HepG2 (cell line): ENCODE data around the gene ZC3H12A. TPM values are rescaled to one million over a fixed set of nuclear protein-coding genes. Genes with fewer than 3 reads are reported as not detected.

Source experiments
- ATAC-seq: fragments of 200-7000 bp; cut with Tn5 transposase; 3 replicates; pipeline ENCODE4 v1.9.1; 2020; ENCODE audit warnings: mild to moderate bottlenecking, moderate library complexity
- BruUV-seq: library from RNA; stranded (reverse); fragments of 400-500 nt; replicated peaks from 2 replicates; lab custom pipeline; 2021; lab: Mats Ljungman, UMichigan
- CTCF ChIA-PET: fragments of 300-600 bp; formaldehyde crosslinking; extraction: SDS; loops from one replicate; lab custom pipeline; 2021; ENCODE audit warnings: low total read pairs, inconsistent platforms, low intra/inter-chr PET ratio; lab: Yijun Ruan, JAX
- POLR2A ChIA-PET: fragments of 350-600 bp; sonication (Branson Sonifier 250); formaldehyde crosslinking; loops from one replicate; lab custom pipeline; 2020; ENCODE audit warnings: antibody characterized with exemption, inconsistent platforms; lab: Yijun Ruan, JAX
- DNase-seq: peaks from one replicate; pipeline ENCODE4 v3.0.0-alpha.2; 2015; ENCODE audit warnings: low spot score
- FAIRE-seq: peaks from 3 replicates; lab custom pipeline; 2011; peaks lifted over from hg19 to GRCh38; lab: Jason Lieb, UNC
- H2AFZ ChIP-seq: one replicate; pipeline ENCODE4 v1.6.1; 2011; ENCODE audit warnings: low read length, inconsistent platforms
- H3K27ac ChIP-seq: fragments of 300-600 bp; 3 replicates; pipeline ENCODE4 v1.8.0; 2011; ENCODE audit warnings: mixed run types, mild to moderate bottlenecking, mixed read lengths, low read length, inconsistent platforms; ENCODE audit not compliant: insufficient read depth; ENCODE audit errors: extremely low read length
- H3K27me3 ChIP-seq, 2 experiments: fragments of 200-600 bp in 1 of 2; 2 replicates in 1 of 2; 3 replicates in 1 of 2; pipeline versions ENCODE4 v1.6.0 to v1.8.0; 2011; ENCODE audit warnings: low read length in 2 of 2, mild to moderate bottlenecking in 2 of 2, moderate library complexity in 2 of 2, inconsistent platforms in 1 of 2; ENCODE audit not compliant: insufficient read depth in 2 of 2, control insufficient read depth in 1 of 2
- H3K36me3 ChIP-seq, 2 experiments: fragments of 200-600 bp in 1 of 2; replicated peaks in 1 of 2; 2 replicates in 1 of 2; 3 replicates in 1 of 2; pipeline versions ENCODE4 v1.5.1 to v1.8.0; 2011; ENCODE audit warnings: low read length in 2 of 2, inconsistent platforms in 1 of 2; ENCODE audit not compliant: insufficient read depth in 2 of 2, control insufficient read depth in 1 of 2
- H3K4me1 ChIP-seq: 2 replicates; pipeline ENCODE4 v1.5.1; 2012; ENCODE audit warnings: low read length, inconsistent platforms; ENCODE audit not compliant: insufficient read depth
- H3K4me2 ChIP-seq: 2 replicates; pipeline ENCODE4 v1.6.0; 2011; ENCODE audit warnings: low read depth, low read length, inconsistent platforms
- H3K4me3 ChIP-seq, 3 experiments: fragments of 200-600 bp in 1 of 3; sonication (generic), shearing (Covaris generic) in 1 of 3; replicated peaks in 1 of 3; 2 replicates each; pipeline ENCODE4 v1.5.1; 2011 to 2016; ENCODE audit warnings: low read length in 3 of 3, inconsistent platforms in 2 of 3, low read depth in 2 of 3, mild to moderate bottlenecking in 2 of 3, control low read depth in 1 of 3, mixed read lengths in 1 of 3; ENCODE audit not compliant: insufficient read depth in 1 of 3
- H3K79me2 ChIP-seq: one replicate; pipeline ENCODE4 v1.6.1; 2011; ENCODE audit warnings: low read length, inconsistent platforms; ENCODE audit not compliant: insufficient read depth
- H3K9ac ChIP-seq: 2 replicates; pipeline ENCODE4 v1.6.0; 2011; ENCODE audit warnings: mild to moderate bottlenecking, low read depth, low read length, inconsistent platforms; ENCODE audit not compliant: insufficient read depth
- H3K9me3 ChIP-seq: 2 replicates; pipeline ENCODE4 v1.5.1; 2012; ENCODE audit warnings: mild to moderate bottlenecking, low read length
- H4K20me1 ChIP-seq: 2 replicates; pipeline ENCODE4 v1.6.0; 2011; ENCODE audit warnings: inconsistent platforms, mild to moderate bottlenecking, low read length, moderate library complexity; ENCODE audit not compliant: insufficient read depth
- DR1 ChIP-seq: sonication (generic); formaldehyde crosslinking; IDR thresholded peaks from 2 replicates; pipeline ENCODE4 v1.8.0; 2021; ENCODE audit warnings: mild to moderate bottlenecking, missing genetic modification reagents, inconsistent platforms
- FOXP4 ChIP-seq: sonication (generic); formaldehyde crosslinking; IDR thresholded peaks from 2 replicates; pipeline ENCODE4 v1.4.0; 2020; ENCODE audit warnings: missing genetic modification reagents
- IKZF4 ChIP-seq: sonication (generic); formaldehyde crosslinking; IDR thresholded peaks from 2 replicates; pipeline ENCODE4 v1.5.1; 2020; ENCODE audit warnings: borderline replicate concordance, mild to moderate bottlenecking, low read depth, missing genetic modification reagents; ENCODE audit errors: not compliant biosample characterization
- RFX3 ChIP-seq: IDR thresholded peaks from 2 replicates; pipeline ENCODE4 v1.6.1; 2016; ENCODE audit warnings: missing biosample characterization, missing genetic modification reagents
- RFX5 ChIP-seq: IDR thresholded peaks from 2 replicates; pipeline ENCODE4 v1.6.1; 2011; ENCODE audit warnings: low read depth, low read length, improper control_type of control experiment
- SOX13 ChIP-seq, 3 experiments: fragments of 450-650 bp in 1 of 3; sonication (generic) in 1 of 3; formaldehyde crosslinking in 1 of 3; IDR thresholded peaks in 2 of 3; conservative IDR thresholded peaks in 1 of 3; 2 replicates each; pipeline versions ENCODE4 v1.5.0 to v1.6.1; 2016 to 2020; ENCODE audit warnings: antibody characterized with exemption in 1 of 3, mild to moderate bottlenecking in 1 of 3, missing compliant biosample characterization in 1 of 3, missing genetic modification reagents in 1 of 3, moderate library complexity in 1 of 3
- TBL1XR1 ChIP-seq: fragments of 150-350 bp; IDR thresholded peaks from 2 replicates; pipeline ENCODE4 v1.6.1; 2014; ENCODE audit warnings: borderline replicate concordance, low read length; ENCODE audit not compliant: partially characterized antibody
- TCF12 ChIP-seq, 2 experiments: fragments of 450-650 bp in 1 of 2; sonication (generic) in 1 of 2; formaldehyde crosslinking in 1 of 2; IDR thresholded peaks; 2 replicates each; pipeline versions ENCODE4 v1.6.1 to v1.8.0; 2017 to 2022; ENCODE audit warnings: antibody characterized with exemption in 1 of 2, mild to moderate bottlenecking in 1 of 2, missing genetic modification reagents in 1 of 2, moderate library complexity in 1 of 2
- ZFP41 ChIP-seq: sonication (generic); formaldehyde crosslinking; IDR thresholded peaks from 2 replicates; pipeline ENCODE4 v1.4.0; 2020; ENCODE audit warnings: mild to moderate bottlenecking, missing genetic modification reagents, borderline replicate concordance
- ZNF343 ChIP-seq: sonication (generic); formaldehyde crosslinking; IDR thresholded peaks from 2 replicates; pipeline ENCODE4 v1.4.0; 2020; ENCODE audit warnings: mild to moderate bottlenecking, missing genetic modification reagents
- ZNF407 ChIP-seq: sonication (generic); formaldehyde crosslinking; IDR thresholded peaks from one replicate; pipeline ENCODE4 v1.5.1; 2020; ENCODE audit warnings: mild to moderate bottlenecking, missing genetic modification reagents; ENCODE audit errors: not compliant biosample characterization
- ZNF709 ChIP-seq: sonication (generic); formaldehyde crosslinking; IDR thresholded peaks from 2 replicates; pipeline ENCODE4 v1.5.0; 2020; ENCODE audit warnings: mild to moderate bottlenecking, missing genetic modification reagents
- WGBS: methylation state at CpG from one replicate; pipeline ENCODE4 v1.1.6; 2017; ENCODE audit warnings: low lambda C conversion rate; 5-methylcytosine and 5-hydroxymethylcytosine counted together
- in situ Hi-C: cut with HindIII; loops from 2 replicates; pipeline ENCODE4 v1.10.0; 2017; ENCODE audit warnings: low pct_unique_long_range_greater_than_20kb; ENCODE audit not compliant: extremely low pct_ligation_motif_present
- intact Hi-C: fragments of 100-400 bp; cut with micrococcal nuclease; formaldehyde crosslinking; loops from one replicate; pipeline ENCODE4 v1.10.0; 2022; ENCODE audit not compliant: unreplicated experiment
- polyA plus RNA-seq, 8 experiments: library from polyadenylated mRNA; depleted of rRNA in 3 of 8; stranded (reverse) in 7 of 8; unstranded in 1 of 8; fragments of >200 nt; fragmentation: Illumina TruSeq in 4 of 8; extraction: Trizol in 4 of 8; gene quantifications; 2 replicates each; pipeline versions ENCODE4 v1.2.1 to v1.2.3, GENCODE V29; 2011 to 2016; ENCODE audit warnings: low read depth in 4 of 8, missing spikeins in 1 of 8, mixed read lengths in 1 of 8; ENCODE audit not compliant: insufficient read depth in 1 of 8
- total RNA-seq, 5 experiments: library from RNA; depleted of rRNA; stranded (reverse); fragments of >200 nt; fragmentation: Illumina TruSeq; extraction: Trizol; gene quantifications; 2 replicates each; pipeline ENCODE4 v1.2.3, GENCODE V29; 2016; ENCODE audit warnings: low read depth in 1 of 5
- TF ChIP-seq, protein P1 (sequence below): sonication (generic); formaldehyde crosslinking; IDR thresholded peaks from 2 replicates; pipeline ENCODE4 v1.5.0; 2020; ENCODE audit warnings: missing genetic modification reagents, mild to moderate bottlenecking, borderline replicate concordance

Gene ZC3H12A
- total and polyA plus RNA-seq, 2 of the 13 experiments (the other 11 are each of a cell fraction or from before 2014, with no cell fraction given), result 6.8 to 13.3 TPM

GRCh38 chr1:37495875-37496274 lies 21.5 kb downstream of the ZC3H12A start:
- H3K36me3 ChIP-seq, result peaks cover 16 to 54% of the 10 kb centered on the region in 2 experiments
- no peaks in the 10 kb centered on the region for H3K9me3 ChIP-seq
- ChIA-PET POLR2A (no interaction called here), CTCF (no interaction called here)
- no peaks in the 10 kb centered on the region for H3K27me3 ChIP-seq
- H3K4me1 ChIP-seq, result peaks cover 12% of the 10 kb centered on the region
- H3K27ac ChIP-seq, result no peak overlapping the region
- H3K4me2 ChIP-seq, result no peak overlapping the region
- no peak for FAIRE-seq
- intact Hi-C loops, result no loop called here
- DNase-seq, result no peak
- no peaks in the 10 kb centered on the region for H3K79me2 ChIP-seq
- no peak overlapping the region for H3K9ac ChIP-seq
- ATAC-seq, result no peak
- no peak overlapping the region for H3K4me3 ChIP-seq
- H4K20me1 ChIP-seq, result no peaks in the 10 kb centered on the region
- no peak overlapping the region for H2AFZ ChIP-seq
- 95% methylated on average over 1 of the region's 1 CpG for WGBS
- in situ Hi-C loops, result no loop called here
- BruUV-seq, result no TSS peak
- no peak for TF ChIP-seq ZNF343 (CRISPR knock-in tag)
- TF ChIP-seq ZFP41, result no peak
- no peak for TF ChIP-seq DR1 (CRISPR knock-in tag)
- no peak for TF ChIP-seq ZNF709 (CRISPR knock-in tag)
- TF ChIP-seq, protein P1, sequence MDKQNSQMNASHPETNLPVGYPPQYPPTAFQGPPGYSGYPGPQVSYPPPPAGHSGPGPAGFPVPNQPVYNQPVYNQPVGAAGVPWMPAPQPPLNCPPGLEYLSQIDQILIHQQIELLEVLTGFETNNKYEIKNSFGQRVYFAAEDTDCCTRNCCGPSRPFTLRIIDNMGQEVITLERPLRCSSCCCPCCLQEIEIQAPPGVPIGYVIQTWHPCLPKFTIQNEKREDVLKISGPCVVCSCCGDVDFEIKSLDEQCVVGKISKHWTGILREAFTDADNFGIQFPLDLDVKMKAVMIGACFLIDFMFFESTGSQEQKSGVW (CRISPR knock-in tag), result no peak
- no peak for TF ChIP-seq FOXP4 (CRISPR knock-in tag)
- TF ChIP-seq SOX13 (IDR thresholded peaks at IDR 0.05), result no peak
- no peak for TF ChIP-seq SOX13 (CRISPR knock-in tag; conservative IDR thresholded peaks at IDR 0.05 in 1 of 2, IDR thresholded peaks at IDR 0.05 in 1 of 2)
- no peak for TF ChIP-seq ZNF407 (CRISPR knock-in tag)
- no peak for TF ChIP-seq RFX5
- TF ChIP-seq RFX3, result no peak
- no peak for TF ChIP-seq TCF12 (IDR thresholded peaks at IDR 0.05)
- TF ChIP-seq TCF12 (CRISPR knock-in tag; IDR thresholded peaks at IDR 0.05), result no peak
- TF ChIP-seq TBL1XR1, result no peak
- no peak for TF ChIP-seq IKZF4 (CRISPR knock-in tag)
